ENCODE results near the gene PPAT.
"Not testable (repeated sequence)": the region's sequence is repeated elsewhere in the genome, so short reads cannot be mapped to it uniquely, and the experiment has no call there.

The PPAT gene

GRCh38 chr4:56460085-56460484, 24.7 kb upstream of the PPAT start:
- no peak overlapping the region for H3K4me3 ChIP-seq (replicated peaks; ENCODE audit: low read depth, low read length)
- TF ChIP-seq, protein P1, sequence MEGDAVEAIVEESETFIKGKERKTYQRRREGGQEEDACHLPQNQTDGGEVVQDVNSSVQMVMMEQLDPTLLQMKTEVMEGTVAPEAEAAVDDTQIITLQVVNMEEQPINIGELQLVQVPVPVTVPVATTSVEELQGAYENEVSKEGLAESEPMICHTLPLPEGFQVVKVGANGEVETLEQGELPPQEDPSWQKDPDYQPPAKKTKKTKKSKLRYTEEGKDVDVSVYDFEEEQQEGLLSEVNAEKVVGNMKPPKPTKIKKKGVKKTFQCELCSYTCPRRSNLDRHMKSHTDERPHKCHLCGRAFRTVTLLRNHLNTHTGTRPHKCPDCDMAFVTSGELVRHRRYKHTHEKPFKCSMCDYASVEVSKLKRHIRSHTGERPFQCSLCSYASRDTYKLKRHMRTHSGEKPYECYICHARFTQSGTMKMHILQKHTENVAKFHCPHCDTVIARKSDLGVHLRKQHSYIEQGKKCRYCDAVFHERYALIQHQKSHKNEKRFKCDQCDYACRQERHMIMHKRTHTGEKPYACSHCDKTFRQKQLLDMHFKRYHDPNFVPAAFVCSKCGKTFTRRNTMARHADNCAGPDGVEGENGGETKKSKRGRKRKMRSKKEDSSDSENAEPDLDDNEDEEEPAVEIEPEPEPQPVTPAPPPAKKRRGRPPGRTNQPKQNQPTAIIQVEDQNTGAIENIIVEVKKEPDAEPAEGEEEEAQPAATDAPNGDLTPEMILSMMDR (IDR thresholded peaks at IDR 0.05; ENCODE audit: low read depth, low read length, missing control alignments): no peak
- DNase-seq (ENCODE audit: extremely low read depth, low read depth): no peak

- no peak overlapping the region for H3K4me3 ChIP-seq (replicated peaks; ENCODE audit: low read depth, low read length)
- DNase-seq (ENCODE audit: extremely low read depth, low read depth): no peak
- TF ChIP-seq, protein P1 (IDR thresholded peaks at IDR 0.05; ENCODE audit: low read depth, low read length, missing control alignments): no peak
These were observed 14.9 kb upstream of the PPAT start for GRCh38 chr4:56450342-56450741.

DNA sequence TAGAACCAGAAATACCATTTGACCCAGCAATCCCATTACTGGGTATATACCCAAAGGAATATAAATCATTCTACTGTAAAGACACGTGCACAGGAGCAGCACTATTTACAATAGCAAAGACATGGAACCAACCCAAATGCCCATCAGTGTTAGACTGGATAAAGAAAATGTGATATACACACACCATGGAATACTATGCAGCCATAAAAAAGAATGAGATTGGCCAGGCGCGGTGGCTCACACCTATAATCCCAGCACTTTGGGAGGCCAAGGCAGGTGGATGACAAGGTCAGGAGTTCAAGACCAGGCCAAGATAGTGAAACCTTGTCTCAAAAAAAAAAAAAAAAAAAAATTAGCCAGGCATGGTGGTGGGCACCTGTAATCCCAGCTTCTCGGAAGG, 14.1 kb upstream of the PPAT start:
- DNase-seq (ENCODE audit: extremely low read depth, low read depth): not testable (repeated sequence)

DNA sequence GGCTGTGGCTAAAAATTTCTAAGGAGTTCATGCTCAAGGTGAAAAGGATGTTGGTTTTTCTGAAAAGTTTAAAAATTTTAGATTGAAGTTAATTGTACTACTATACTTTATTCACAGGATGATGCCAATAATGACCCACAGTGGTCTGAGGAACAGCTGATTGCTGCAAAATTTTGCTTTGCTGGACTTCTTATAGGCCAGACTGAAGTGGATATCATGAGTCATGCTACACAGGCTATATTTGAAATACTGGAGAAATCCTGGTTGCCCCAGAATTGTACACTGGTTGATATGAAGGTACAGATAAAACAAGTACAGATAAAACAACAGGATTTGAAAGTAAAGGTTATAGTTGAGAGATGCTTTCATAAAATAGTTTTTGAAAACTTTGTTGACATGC, 12.9 kb upstream of the PPAT start:
- no peak for DNase-seq (ENCODE audit: extremely low read depth, low read depth)
- TF ChIP-seq, protein P1 (IDR thresholded peaks at IDR 0.05; ENCODE audit: low read depth, low read length, missing control alignments): no peak
- no peak overlapping the region for H3K4me3 ChIP-seq (replicated peaks; ENCODE audit: low read depth, low read length)

More for the DNA sequence above, 14.1 kb upstream of the PPAT start:
- H3K4me3 ChIP-seq (replicated peaks; ENCODE audit: low read depth, low read length): not testable (repeated sequence)

- TF ChIP-seq, protein P1 (IDR thresholded peaks at IDR 0.05; ENCODE audit: low read depth, low read length, missing control alignments): no peak
- DNase-seq (ENCODE audit: extremely low read depth, low read depth): no peak
- no peak overlapping the region for H3K4me3 ChIP-seq (replicated peaks; ENCODE audit: low read depth, low read length)
These were observed 10.3 kb upstream of the PPAT start for GRCh38 chr4:56445699-56446098.

GRCh38 chr4:56444719-56445118, 9.3 kb upstream of the PPAT start:
- TF ChIP-seq, protein P1 (IDR thresholded peaks at IDR 0.05; ENCODE audit: low read depth, low read length, missing control alignments): no peak

DNA sequence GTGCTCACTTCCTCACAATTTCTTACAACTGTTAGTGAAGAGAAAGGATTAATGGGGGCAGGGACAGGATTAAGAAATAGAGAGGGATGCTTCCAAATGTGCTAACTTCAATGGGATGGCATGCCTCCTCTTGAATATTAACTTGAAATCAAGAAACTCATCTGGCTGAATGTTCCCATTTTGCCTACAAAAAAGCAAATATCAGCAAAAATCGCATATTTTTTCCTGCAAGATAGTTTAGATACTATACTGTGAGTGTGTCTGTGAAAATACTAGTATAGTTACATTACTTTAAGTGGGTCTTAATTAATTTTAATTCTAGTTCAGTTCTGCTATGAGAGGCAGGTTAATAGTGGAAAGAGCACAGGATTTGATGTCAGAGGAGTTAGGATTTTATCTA, 5.6 kb upstream of the PPAT start:
- TF ChIP-seq, protein P1 (IDR thresholded peaks at IDR 0.05; ENCODE audit: low read depth, low read length, missing control alignments): no peak
- no peak overlapping the region; the same call in 1 of the 2 replicates for H3K4me3 ChIP-seq (replicated peaks; ENCODE audit: low read depth, low read length)
- no peak for DNase-seq (ENCODE audit: extremely low read depth, low read depth)

More at GRCh38 chr4:56444719-56445118, 9.3 kb upstream of the PPAT start:
- no peak for DNase-seq (ENCODE audit: extremely low read depth, low read depth)
- no peak overlapping the region for H3K4me3 ChIP-seq (replicated peaks; ENCODE audit: low read depth, low read length)
